Stimulated activated CD8-positive, alpha-beta memory T cell treated with anti-CD3 and anti-CD28 coated beads, Interleukin-12 subunit alpha, Interleukin-12 subunit beta, amount 100 ng/mL, for 24 hours (primary cell): ENCODE measurements around the gene HDAC7.

Source experiments
- DNase-seq: peaks from one replicate; pipeline ENCODE4 v3.0.0-alpha.2; 2020; ENCODE audit errors: extremely low read depth

HDAC7 gene

GRCh38 chr12:47763481-47764346, 56.0 kb downstream of the HDAC7 start:
- DNase-seq: no peak

GRCh38 chr12:47762850-47763465, 56.7 kb downstream of the HDAC7 start:
- DNase-seq: no peak

- DNase-seq: no peak
Observed at GRCh38 chr12:47758834-47759690, 60.6 kb downstream of the HDAC7 start, which contains the start of gene RAPGEF3. Gene RAPGEF3, minus strand, starts transcription at chr12:47758880. Its CDS starts 324 bp downstream, at chr12:47758556.

GRCh38 chr12:47758584-47758833, 61.2 kb downstream of the HDAC7 start:
- DNase-seq: no peak

- DNase-seq: no peak
Observed at GRCh38 chr12:47757840-47758583, 61.7 kb downstream of the HDAC7 start.

GRCh38 chr12:47757364-47757839, 62.3 kb downstream of the HDAC7 start:
- no peak for DNase-seq

- no peak for DNase-seq
Observed at GRCh38 chr12:47755655-47756562, 63.8 kb downstream of the HDAC7 start.

GRCh38 chr12:47754881-47755280, 64.8 kb downstream of the HDAC7 start:
- no peak for DNase-seq

- no peak for DNase-seq
Observed at GRCh38 chr12:47754126-47754525, 65.6 kb downstream of the HDAC7 start.

GRCh38 chr12:47753021-47754001, 66.4 kb downstream of the HDAC7 start:
- no peak for DNase-seq

GRCh38 chr12:47752552-47752951, 67.2 kb downstream of the HDAC7 start:
- DNase-seq: no peak

GRCh38 chr12:47752121-47752520, 67.6 kb downstream of the HDAC7 start:
- no peak for DNase-seq

- no peak for DNase-seq
Observed at GRCh38 chr12:47751561-47751960, 68.1 kb downstream of the HDAC7 start.

- DNase-seq: no peak
Observed at GRCh38 chr12:47750916-47751470, 68.7 kb downstream of the HDAC7 start.

GRCh38 chr12:47750229-47750798, 69.4 kb downstream of the HDAC7 start:
- DNase-seq: no peak

GRCh38 chr12:47748899-47749298, 70.8 kb downstream of the HDAC7 start:
- no peak for DNase-seq

GRCh38 chr12:47748507-47748828, 71.2 kb downstream of the HDAC7 start:
- DNase-seq: no peak

GRCh38 chr12:47747596-47748506, 71.9 kb downstream of the HDAC7 start:
- no peak for DNase-seq
